Endodermal cell (in vitro differentiated cells): ENCODE results near the gene GRIA3. TPM values are rescaled to one million over a fixed set of nuclear protein-coding genes. Genes with fewer than 3 reads are reported as not detected.

Source experiments
- DNase-seq: peaks from one replicate; pipeline ENCODE4 v3.0.0-alpha.2; 2017
- H3K27ac ChIP-seq: 2 replicates; pipeline ENCODE4 v1.5.1; 2013; ENCODE audit warnings: mild to moderate bottlenecking, low read depth, low read length, moderate library complexity
- H3K27me3 ChIP-seq: 2 replicates; pipeline ENCODE4 v1.6.1; 2013; ENCODE audit warnings: mild to moderate bottlenecking, low read length, moderate library complexity; ENCODE audit not compliant: insufficient read depth, control insufficient read depth, poor library complexity, severe bottlenecking
- H3K36me3 ChIP-seq: 2 replicates; pipeline ENCODE4 v1.7.0; 2013; ENCODE audit warnings: mild to moderate bottlenecking, low read length, moderate library complexity; ENCODE audit not compliant: control insufficient read depth, insufficient read depth
- H3K4me1 ChIP-seq: one replicate; pipeline ENCODE4 v1.7.0; 2013; ENCODE audit warnings: low read length; ENCODE audit not compliant: control insufficient read depth, insufficient read depth
- H3K4me3 ChIP-seq: 2 replicates; pipeline ENCODE4 v1.5.1; 2013; ENCODE audit warnings: mild to moderate bottlenecking, low read length, moderate library complexity
- H3K9ac ChIP-seq: 2 replicates; pipeline ENCODE4 v1.6.1; 2013; ENCODE audit warnings: mild to moderate bottlenecking, low read length, moderate library complexity; ENCODE audit not compliant: poor library complexity, severe bottlenecking; ENCODE audit errors: extremely low read depth
- H3K9me3 ChIP-seq: 2 replicates; pipeline ENCODE4 v1.6.1; 2013; ENCODE audit warnings: mild to moderate bottlenecking, low read length, moderate library complexity; ENCODE audit not compliant: control insufficient read depth
- H3K27ac Mint-ChIP-seq: 2 replicates; pipeline ENCODE4 v1.8.0; 2020; ENCODE audit warnings: mixed read lengths
- H3K27me3 Mint-ChIP-seq: 2 replicates; pipeline ENCODE4 v1.8.0; 2021; ENCODE audit warnings: mild to moderate bottlenecking, mixed read lengths; ENCODE audit not compliant: insufficient read depth
- H3K36me3 Mint-ChIP-seq: 2 replicates; pipeline ENCODE4 v1.8.0; 2020; ENCODE audit warnings: low read depth, mixed read lengths
- H3K4me1 Mint-ChIP-seq: 2 replicates; pipeline ENCODE4 v1.8.0; 2020; ENCODE audit warnings: mixed read lengths
- H3K4me3 Mint-ChIP-seq: 2 replicates; pipeline ENCODE4 v1.8.0; 2020; ENCODE audit warnings: mild to moderate bottlenecking, moderate library complexity, mixed read lengths
- H3K9me3 Mint-ChIP-seq: 2 replicates; pipeline ENCODE4 v1.8.0; 2020; ENCODE audit warnings: mild to moderate bottlenecking, mixed read lengths
- WGBS, 2 experiments: methylation state at CpG; one replicate each; pipeline versions ENCODE4 v1.1.5 to v1.1.7; 2013; ENCODE audit warnings: missing lambda C conversion rate in 2 of 2, mixed read lengths in 1 of 2; ENCODE audit not compliant: insufficient coverage in 1 of 2, insufficient read length in 1 of 2; 5-methylcytosine and 5-hydroxymethylcytosine counted together
- total RNA-seq, 2 donors: library from RNA; stranded (reverse); fragmentation: NEBNext Ultra II Directional in 1 of 2; extraction: Animal tissue kit (Norgen Biotek cat#: 25700) in 1 of 2; gene quantifications; 2 replicates in 1 of 2; 3 replicates in 1 of 2; pipeline ENCODE4 v1.2.1, GENCODE V29; 2021
- TF ChIP-seq, protein P1 (sequence below): fragments of 200-600 bp; sonication (generic); conservative IDR thresholded peaks from 2 replicates; pipeline ENCODE4 v1.5.0; 2021; ENCODE audit warnings: antibody characterized with exemption, mild to moderate bottlenecking

GRIA3 gene
- total RNA-seq, 2 donors from 2014 or later = 5.7 to 12.2 TPM

GRCh38 chrX:123476611-123477219 lies 292.6 kb downstream of the GRIA3 start:
- 91% methylated on average over 5 of the region's 5 CpGs; no CpG with 5 or more reads in 1 of the 2 experiments for WGBS, 2 experiments
- Histone ChIP-seq H3K4me3 (no peak overlapping the region), H3K27ac (no peak overlapping the region), H3K36me3 (no peaks in the 10 kb centered on the region), H3K9me3 (no peaks in the 10 kb centered on the region), H3K27me3 (no peaks in the 10 kb centered on the region), H3K4me1 (no peaks in the 10 kb centered on the region), H3K9ac (no peak overlapping the region)
- no peak for DNase-seq
- H3K4me3 Mint-ChIP-seq = no peak overlapping the region
- H3K9me3 Mint-ChIP-seq = peaks cover 16% of the 10 kb centered on the region
- H3K27me3 Mint-ChIP-seq = no peaks in the 10 kb centered on the region
- TF ChIP-seq, protein P1, sequence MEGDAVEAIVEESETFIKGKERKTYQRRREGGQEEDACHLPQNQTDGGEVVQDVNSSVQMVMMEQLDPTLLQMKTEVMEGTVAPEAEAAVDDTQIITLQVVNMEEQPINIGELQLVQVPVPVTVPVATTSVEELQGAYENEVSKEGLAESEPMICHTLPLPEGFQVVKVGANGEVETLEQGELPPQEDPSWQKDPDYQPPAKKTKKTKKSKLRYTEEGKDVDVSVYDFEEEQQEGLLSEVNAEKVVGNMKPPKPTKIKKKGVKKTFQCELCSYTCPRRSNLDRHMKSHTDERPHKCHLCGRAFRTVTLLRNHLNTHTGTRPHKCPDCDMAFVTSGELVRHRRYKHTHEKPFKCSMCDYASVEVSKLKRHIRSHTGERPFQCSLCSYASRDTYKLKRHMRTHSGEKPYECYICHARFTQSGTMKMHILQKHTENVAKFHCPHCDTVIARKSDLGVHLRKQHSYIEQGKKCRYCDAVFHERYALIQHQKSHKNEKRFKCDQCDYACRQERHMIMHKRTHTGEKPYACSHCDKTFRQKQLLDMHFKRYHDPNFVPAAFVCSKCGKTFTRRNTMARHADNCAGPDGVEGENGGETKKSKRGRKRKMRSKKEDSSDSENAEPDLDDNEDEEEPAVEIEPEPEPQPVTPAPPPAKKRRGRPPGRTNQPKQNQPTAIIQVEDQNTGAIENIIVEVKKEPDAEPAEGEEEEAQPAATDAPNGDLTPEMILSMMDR = no peak
- H3K4me1 Mint-ChIP-seq = no peaks in the 10 kb centered on the region
- no peaks in the 10 kb centered on the region for H3K36me3 Mint-ChIP-seq
- no peak overlapping the region for H3K27ac Mint-ChIP-seq

GRCh38 chrX:123477673-123478072 lies 293.6 kb downstream of the GRIA3 start:
- Mint-ChIP-seq H3K27ac (no peak overlapping the region), H3K4me1 (no peaks in the 10 kb centered on the region), H3K4me3 (no peak overlapping the region), H3K36me3 (no peaks in the 10 kb centered on the region), H3K27me3 (no peaks in the 10 kb centered on the region), H3K9me3 (peaks cover 22% of the 10 kb centered on the region)
- H3K36me3 ChIP-seq = no peaks in the 10 kb centered on the region
- WGBS, 2 experiments = 91% methylated on average over 3 of the region's 3 CpGs; no CpG with 5 or more reads in 1 of the 2 experiments
- DNase-seq = no peak
- no peak overlapping the region for H3K27ac ChIP-seq
- no peak overlapping the region for H3K9ac ChIP-seq
- H3K4me1 ChIP-seq = no peaks in the 10 kb centered on the region
- H3K4me3 ChIP-seq = no peak overlapping the region
- no peaks in the 10 kb centered on the region for H3K27me3 ChIP-seq
- TF ChIP-seq, protein P1 = no peak
- no peaks in the 10 kb centered on the region for H3K9me3 ChIP-seq

DNA sequence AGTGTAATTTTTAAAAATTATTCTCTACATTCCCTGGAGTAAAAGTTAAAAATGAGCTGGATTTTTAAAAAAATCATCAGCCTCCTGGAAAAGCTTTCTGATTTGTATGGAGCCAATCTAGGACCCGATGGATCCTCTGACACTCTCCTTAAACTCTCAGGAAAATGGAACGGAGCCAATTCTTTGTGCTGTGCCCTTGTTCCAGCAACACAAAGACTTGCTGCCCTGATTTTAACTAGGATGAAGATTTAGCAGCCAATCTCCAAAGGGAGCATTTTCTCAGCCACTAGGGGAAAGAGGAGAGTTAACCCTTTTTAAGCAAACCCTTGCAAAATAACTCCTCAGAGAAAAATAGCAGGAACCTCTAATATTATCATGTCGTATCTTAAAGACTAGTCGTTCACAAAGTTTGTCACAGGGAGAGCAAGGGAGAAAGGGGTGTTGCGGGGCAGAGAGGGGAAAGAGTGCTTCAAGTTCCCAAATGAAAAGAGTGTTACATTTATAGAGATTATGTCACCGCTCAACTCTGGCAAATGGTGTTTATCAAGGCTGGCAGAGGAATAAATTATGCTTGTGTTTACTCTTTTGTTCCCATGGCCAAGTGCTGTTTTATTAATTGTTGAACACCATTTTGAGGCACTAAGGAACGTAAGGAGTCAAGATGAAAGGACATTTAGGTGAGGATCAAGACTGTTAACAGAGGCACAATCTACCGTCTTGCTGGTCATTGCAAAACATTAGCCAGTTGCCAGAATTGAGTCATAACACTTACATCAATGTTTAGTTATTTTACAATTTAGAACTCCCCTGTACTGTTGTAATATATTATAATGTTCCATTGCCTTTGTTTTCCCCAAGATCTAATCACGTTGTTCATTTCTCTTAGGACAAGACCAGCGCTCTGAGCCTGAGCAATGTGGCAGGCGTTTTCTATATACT lies 298.1 kb downstream of the GRIA3 start:
- TF ChIP-seq, protein P1 = peak; percentile 38
- Mint-ChIP-seq H3K36me3 (no peaks in the 10 kb centered on the region), H3K4me3 (no peak overlapping the region), H3K27me3 (peaks cover 2% of the 10 kb centered on the region), H3K27ac (no peak overlapping the region), H3K4me1 (no peaks in the 10 kb centered on the region), H3K9me3 (peaks cover 41% of the 10 kb centered on the region)
- WGBS, 2 experiments = 77 to 100% methylated on average over 2 to 11 of the region's 11 CpGs
- no peaks in the 10 kb centered on the region for H3K4me1 ChIP-seq
- H3K9ac ChIP-seq = no peak overlapping the region
- no peak for DNase-seq
- peak overlapping the region; percentile 24 for H3K27ac ChIP-seq
- no peaks in the 10 kb centered on the region for H3K9me3 ChIP-seq
- no peaks in the 10 kb centered on the region for H3K27me3 ChIP-seq
- H3K36me3 ChIP-seq = no peaks in the 10 kb centered on the region
- no peak overlapping the region for H3K4me3 ChIP-seq
